Measurements from ENCODE around the gene LCE1A.

The LCE1A gene

GRCh38 chr1:152855661-152856060 is 28.4 kb downstream of the LCE1A start:
- Histone ChIP-seq H3K27ac (no peak overlapping the region), H3K4me3 (ENCODE audit: low read depth, low read length) (no peak overlapping the region), H3K36me3 (no peaks in the 10 kb centered on the region), H3K9me3 (ENCODE audit: severe bottlenecking) (peaks cover 7% of the 10 kb centered on the region), H3K27me3 (ENCODE audit: insufficient read depth, low read depth, severe bottlenecking) (peaks cover 95% of the 10 kb centered on the region)
- TF ChIP-seq CTCF (IDR thresholded peaks at IDR 0.05; ENCODE audit: low read depth, low read length): no peak
- DNase-seq: no peak

- Histone ChIP-seq H3K9me3 (ENCODE audit: severe bottlenecking) (peaks cover 2% of the 10 kb centered on the region), H3K4me3 (ENCODE audit: low read depth, low read length) (no peak overlapping the region)
- no peak for TF ChIP-seq CTCF (IDR thresholded peaks at IDR 0.05; ENCODE audit: low read depth, low read length)
Observed at GRCh38 chr1:152858062-152858461, 30.8 kb downstream of the LCE1A start.

GRCh38 chr1:152859696-152860095 is 32.4 kb downstream of the LCE1A start, which contains the start of gene LCE7A:
TSS of gene LCE7A (plus strand) at chr1:152859996. CDS start at chr1:152860698, 702 bp downstream.
- peaks cover 95% of the 10 kb centered on the region for H3K27me3 ChIP-seq (ENCODE audit: insufficient read depth, low read depth, severe bottlenecking)
- no peak within 1 kb of the TSS for H3K4me3 ChIP-seq (ENCODE audit: low read depth, low read length)
- H3K27ac ChIP-seq: no peak within 1 kb of the TSS
- H3K9me3 ChIP-seq (ENCODE audit: severe bottlenecking): no peaks in the 10 kb centered on the region
- no peak for TF ChIP-seq CTCF (IDR thresholded peaks at IDR 0.05; ENCODE audit: low read depth, low read length)
- H3K36me3 ChIP-seq: no peaks in the 10 kb centered on the region
- DNase-seq: no peak

More at GRCh38 chr1:152858062-152858461, 30.8 kb downstream of the LCE1A start:
- Histone ChIP-seq H3K27ac (no peak overlapping the region), H3K27me3 (ENCODE audit: insufficient read depth, low read depth, severe bottlenecking) (peaks cover 99% of the 10 kb centered on the region), H3K36me3 (no peaks in the 10 kb centered on the region)
- DNase-seq: no peak

GRCh38 chr1:152860129-152860528 is 32.9 kb downstream of the LCE1A start:
- peaks cover 92% of the 10 kb centered on the region for H3K27me3 ChIP-seq (ENCODE audit: insufficient read depth, low read depth, severe bottlenecking)
- no peaks in the 10 kb centered on the region for H3K36me3 ChIP-seq
- no peak overlapping the region for H3K4me3 ChIP-seq (ENCODE audit: low read depth, low read length)
- H3K27ac ChIP-seq: no peak overlapping the region
- TF ChIP-seq CTCF (IDR thresholded peaks at IDR 0.05; ENCODE audit: low read depth, low read length): no peak
- H3K9me3 ChIP-seq (ENCODE audit: severe bottlenecking): no peaks in the 10 kb centered on the region
- no peak for DNase-seq

- Histone ChIP-seq H3K27ac (no peak overlapping the region), H3K36me3 (no peaks in the 10 kb centered on the region), H3K4me3 (ENCODE audit: low read depth, low read length) (no peak overlapping the region), H3K9me3 (ENCODE audit: severe bottlenecking) (no peaks in the 10 kb centered on the region), H3K27me3 (ENCODE audit: insufficient read depth, low read depth, severe bottlenecking) (peaks cover 86% of the 10 kb centered on the region)
- TF ChIP-seq CTCF (IDR thresholded peaks at IDR 0.05; ENCODE audit: low read depth, low read length): no peak
- DNase-seq: no peak
Observed at GRCh38 chr1:152861374-152861773, 34.1 kb downstream of the LCE1A start.

- Histone ChIP-seq H3K9me3 (ENCODE audit: severe bottlenecking) (no peaks in the 10 kb centered on the region), H3K27me3 (ENCODE audit: insufficient read depth, low read depth, severe bottlenecking) (peaks cover 72% of the 10 kb centered on the region), H3K27ac (no peak overlapping the region), H3K4me3 (ENCODE audit: low read depth, low read length) (no peak overlapping the region), H3K36me3 (no peaks in the 10 kb centered on the region)
- DNase-seq: no peak
- TF ChIP-seq CTCF (IDR thresholded peaks at IDR 0.05; ENCODE audit: low read depth, low read length): no peak
Observed at GRCh38 chr1:152864443-152864842, 37.2 kb downstream of the LCE1A start.
